ENCODE data around the gene HOOK1.

GRCh38 chr1:59827055-59827643, 12.4 kb downstream of the HOOK1 start:
- TF ChIP-seq, protein P1, sequence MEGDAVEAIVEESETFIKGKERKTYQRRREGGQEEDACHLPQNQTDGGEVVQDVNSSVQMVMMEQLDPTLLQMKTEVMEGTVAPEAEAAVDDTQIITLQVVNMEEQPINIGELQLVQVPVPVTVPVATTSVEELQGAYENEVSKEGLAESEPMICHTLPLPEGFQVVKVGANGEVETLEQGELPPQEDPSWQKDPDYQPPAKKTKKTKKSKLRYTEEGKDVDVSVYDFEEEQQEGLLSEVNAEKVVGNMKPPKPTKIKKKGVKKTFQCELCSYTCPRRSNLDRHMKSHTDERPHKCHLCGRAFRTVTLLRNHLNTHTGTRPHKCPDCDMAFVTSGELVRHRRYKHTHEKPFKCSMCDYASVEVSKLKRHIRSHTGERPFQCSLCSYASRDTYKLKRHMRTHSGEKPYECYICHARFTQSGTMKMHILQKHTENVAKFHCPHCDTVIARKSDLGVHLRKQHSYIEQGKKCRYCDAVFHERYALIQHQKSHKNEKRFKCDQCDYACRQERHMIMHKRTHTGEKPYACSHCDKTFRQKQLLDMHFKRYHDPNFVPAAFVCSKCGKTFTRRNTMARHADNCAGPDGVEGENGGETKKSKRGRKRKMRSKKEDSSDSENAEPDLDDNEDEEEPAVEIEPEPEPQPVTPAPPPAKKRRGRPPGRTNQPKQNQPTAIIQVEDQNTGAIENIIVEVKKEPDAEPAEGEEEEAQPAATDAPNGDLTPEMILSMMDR (conservative IDR thresholded peaks at IDR 0.05; ENCODE audit: low read length), result no peak
- no peak for TF ChIP-seq EZH2phosphoT487 (IDR thresholded peaks at IDR 0.05; ENCODE audit: borderline replicate concordance, low read depth, low read length)

Measured in OCI-LY7 (cell line).